GM19452 (cell line): ENCODE results near the gene TMTC2.

Experiments
- ATAC-seq: cut with Tn5 transposase; IDR thresholded peaks from one replicate; pipeline ENCODE4 v1.9.1; 2021; ENCODE audit not compliant: unreplicated experiment

The TMTC2 gene

GRCh38 chr12:82876075-82876474, 189.4 kb downstream of the TMTC2 start:
- no peak for ATAC-seq

- ATAC-seq: no peak
Measured at GRCh38 chr12:82877963-82878362, 191.3 kb downstream of the TMTC2 start.

- no peak for ATAC-seq
Measured at GRCh38 chr12:82880442-82880901, 193.8 kb downstream of the TMTC2 start.

- ATAC-seq: no peak
Measured at GRCh38 chr12:82883394-82884355, 197.0 kb downstream of the TMTC2 start.

GRCh38 chr12:82886671-82887340, 200.1 kb downstream of the TMTC2 start:
- ATAC-seq: no peak

GRCh38 chr12:82893896-82894295, 207.2 kb downstream of the TMTC2 start:
- ATAC-seq: no peak

- ATAC-seq: no peak
Measured at GRCh38 chr12:82896277-82896676, 209.6 kb downstream of the TMTC2 start.

- no peak for ATAC-seq
Measured at GRCh38 chr12:82896979-82897378, 210.3 kb downstream of the TMTC2 start.

- no peak for ATAC-seq
Measured at GRCh38 chr12:82898441-82898840, 211.7 kb downstream of the TMTC2 start.

GRCh38 chr12:82904219-82904790, 217.6 kb downstream of the TMTC2 start:
- ATAC-seq: no peak

- ATAC-seq: no peak
Measured at GRCh38 chr12:82910246-82910893, 223.7 kb downstream of the TMTC2 start.

- no peak for ATAC-seq
Measured at GRCh38 chr12:82912406-82912805, 225.7 kb downstream of the TMTC2 start.

- ATAC-seq: no peak
Measured at GRCh38 chr12:82919388-82920054, 232.8 kb downstream of the TMTC2 start.

- ATAC-seq: no peak
Measured at GRCh38 chr12:82923935-82924334, 237.2 kb downstream of the TMTC2 start.

GRCh38 chr12:82926630-82927029, 239.9 kb downstream of the TMTC2 start:
- ATAC-seq: no peak

- no peak for ATAC-seq
Measured at GRCh38 chr12:82930301-82930700, 243.6 kb downstream of the TMTC2 start.

- no peak for ATAC-seq
Measured at GRCh38 chr12:82931349-82932116, 244.8 kb downstream of the TMTC2 start.

- ATAC-seq: no peak
Measured at GRCh38 chr12:82937151-82937550, 250.4 kb downstream of the TMTC2 start.

GRCh38 chr12:82942521-82942920, 255.8 kb downstream of the TMTC2 start:
- ATAC-seq: no peak

GRCh38 chr12:82942991-82943401, 256.3 kb downstream of the TMTC2 start:
- ATAC-seq: no peak
